Measurements from ENCODE around the gene USHBP1.

DNA sequence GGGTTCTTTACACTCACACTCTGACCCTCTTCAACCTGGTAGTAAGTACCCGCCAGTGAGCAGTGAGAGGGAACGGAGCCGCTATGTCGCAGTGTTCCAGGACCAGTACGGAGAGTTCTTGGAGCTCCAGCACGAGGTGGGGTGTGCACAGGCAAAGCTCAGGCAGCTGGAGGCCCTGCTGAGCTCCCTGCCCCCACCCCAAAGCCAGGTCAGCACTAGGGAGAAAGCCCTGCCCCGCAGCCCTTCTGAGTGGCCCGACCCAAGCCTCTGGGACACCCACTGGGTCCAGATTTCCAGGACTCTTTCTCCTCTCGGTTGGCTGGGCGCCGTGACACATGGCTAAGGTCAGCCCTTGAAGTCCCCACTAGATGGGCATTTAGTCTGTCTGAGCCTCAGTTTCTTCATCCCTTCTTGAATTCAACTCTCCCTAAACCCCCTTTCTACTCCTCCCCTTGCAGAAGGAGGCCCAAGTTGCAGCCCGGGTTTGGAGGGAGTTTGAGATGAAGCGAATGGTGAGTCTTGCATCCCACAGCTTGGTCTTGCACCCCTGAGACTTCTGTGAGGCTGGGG, 36.7 kb downstream of the USHBP1 start:
- no peak for TF ChIP-seq SUZ12 (IDR thresholded peaks at IDR 0.05; ENCODE audit: extremely low read depth, insufficient read depth, insufficient read length)
- TF ChIP-seq YY1 (IDR thresholded peaks at IDR 0.05; ENCODE audit: insufficient read depth, insufficient read length): no peak

All from NT2/D1 (cell line).